A549 (cell line): ENCODE results near the gene DDO. TPM values are rescaled to one million over a fixed set of nuclear protein-coding genes. Genes with fewer than 3 reads are reported as not detected.

Experiments used
- ATAC-seq, 2 experiments: fragments of 200-7000 bp in 1 of 2; fragments of >200 bp in 1 of 2; cut with Nextera tagmentation in 1 of 2; cut with Tn5 transposase in 1 of 2; 3 replicates each; pipeline versions ENCODE4 v1.8.0 to v1.9.1; 2018 to 2020; ENCODE audit warnings: mild to moderate bottlenecking in 1 of 2, moderate library complexity in 1 of 2
- CTCF ChIA-PET: fragments of 300-600 bp; sonication (Branson Sonifier 250); formaldehyde crosslinking; extraction: SDS; loops from one replicate; lab custom pipeline; 2021; ENCODE audit warnings: antibody characterized with exemption, inconsistent platforms; lab: Yijun Ruan, JAX
- POLR2A ChIA-PET: fragments of 350-600 bp; formaldehyde crosslinking; extraction: SDS; loops from one replicate; lab custom pipeline; 2021; ENCODE audit warnings: antibody characterized with exemption, inconsistent platforms; lab: Yijun Ruan, JAX
- DNase-seq, 2 experiments: peaks; one replicate each; pipeline versions ENCODE4 v3.0.0 to v3.0.0-alpha.2; 2011 to 2016; ENCODE audit warnings: low read depth in 1 of 2, low spot score in 1 of 2
- FAIRE-seq: peaks from 2 replicates; lab custom pipeline; 2011; peaks lifted over from hg19 to GRCh38; lab: Jason Lieb, UNC
- H3K27ac ChIP-seq, 2 experiments: fragments of >200 bp; sonication (Bioruptor Twin); formaldehyde crosslinking; 3 replicates each; pipeline ENCODE4 v1.5.1; 2016 to 2017
- H3K4me1 ChIP-seq: fragments of >200 bp; sonication (Bioruptor Twin); formaldehyde crosslinking; 3 replicates; pipeline ENCODE4 v1.6.1; 2016
- H3K4me2 ChIP-seq: fragments of >200 bp; sonication (Bioruptor Twin); formaldehyde crosslinking; 3 replicates; pipeline ENCODE4 v1.6.1; 2016
- H3K4me3 ChIP-seq: fragments of >200 bp; sonication (Bioruptor Twin); formaldehyde crosslinking; 3 replicates; pipeline ENCODE4 v1.5.1; 2016
- H3K9me3 ChIP-seq: fragments of >200 bp; sonication (Bioruptor Twin); formaldehyde crosslinking; 3 replicates; pipeline ENCODE4 v1.6.1; 2016
- BHLHE40 ChIP-seq: IDR thresholded peaks from 2 replicates; pipeline ENCODE4 v1.6.1; 2012; ENCODE audit warnings: low read depth, low read length, inconsistent platforms
- CBX8 ChIP-seq: fragments of 200-600 bp; sonication (generic); IDR thresholded peaks from 2 replicates; pipeline ENCODE4 v1.6.1; 2016
- CHD2 ChIP-seq: fragments of 150-350 bp; IDR thresholded peaks from 2 replicates; pipeline ENCODE4 v1.6.1; 2014; ENCODE audit warnings: low read length; ENCODE audit not compliant: partially characterized antibody
- CTCF ChIP-seq: fragments of >200 bp; sonication (Bioruptor Twin); formaldehyde crosslinking; IDR thresholded peaks from 3 replicates; pipeline ENCODE4 v1.5.1; 2016
- EHF ChIP-seq: fragments of 250-450 bp; sonication (Bioruptor Pico); IDR thresholded peaks from 2 replicates; pipeline ENCODE4 v1.5.0; 2020; ENCODE audit warnings: mild to moderate bottlenecking
- EHMT2 ChIP-seq: fragments of 200-600 bp; sonication (generic); IDR thresholded peaks from 2 replicates; pipeline ENCODE4 v1.6.1; 2016; ENCODE audit warnings: antibody characterized with exemption, low read depth, mild to moderate bottlenecking, moderate library complexity
- FOSL2 ChIP-seq, 2 experiments: fragments of 450-650 bp in 1 of 2; fragments of >200 bp in 1 of 2; sonication (Bioruptor Twin) in 1 of 2; formaldehyde crosslinking; IDR thresholded peaks; 2 replicates each; pipeline versions ENCODE4 v1.5.0 to v1.6.1; 2016 to 2020; ENCODE audit warnings: mild to moderate bottlenecking in 1 of 2, moderate library complexity in 1 of 2
- HEYL ChIP-seq: fragments of 250-450 bp; sonication (Bioruptor Pico); IDR thresholded peaks from 2 replicates; pipeline ENCODE4 v1.8.0; 2021; ENCODE audit warnings: mild to moderate bottlenecking, moderate library complexity
- HOXA7 ChIP-seq: fragments of 250-450 bp; sonication (Bioruptor Pico); IDR thresholded peaks from 2 replicates; pipeline ENCODE4 v1.5.0; 2020; ENCODE audit warnings: mild to moderate bottlenecking, moderate library complexity
- JUN ChIP-seq, 2 experiments: fragments of >200 bp; sonication (Bioruptor Twin); formaldehyde crosslinking; IDR thresholded peaks; 2 replicates in 1 of 2; 3 replicates in 1 of 2; pipeline ENCODE4 v1.6.1; 2016 to 2017
- JUNB ChIP-seq: fragments of >200 bp; sonication (Bioruptor Twin); formaldehyde crosslinking; IDR thresholded peaks from 2 replicates; pipeline ENCODE4 v1.6.1; 2016
- KDM5A ChIP-seq: fragments of 200-600 bp; sonication (generic); IDR thresholded peaks from 2 replicates; pipeline ENCODE4 v1.6.1; 2016; ENCODE audit warnings: antibody characterized with exemption, mild to moderate bottlenecking
- MAFK ChIP-seq: fragments of 450-650 bp; IDR thresholded peaks from 2 replicates; pipeline ENCODE4 v1.6.1; 2014; ENCODE audit not compliant: partially characterized antibody
- MAZ ChIP-seq: fragments of 150-350 bp; IDR thresholded peaks from 2 replicates; pipeline ENCODE4 v1.6.1; 2014; ENCODE audit warnings: antibody characterized with exemption, low read depth, low read length, borderline replicate concordance
- MYC ChIP-seq: IDR thresholded peaks from 2 replicates; pipeline ENCODE4 v1.6.1; 2012; ENCODE audit warnings: mild to moderate bottlenecking, inconsistent platforms, low read length, improper control_type of control experiment, borderline replicate concordance
- NFE2L2 ChIP-seq: fragments of 150-350 bp; conservative IDR thresholded peaks from 2 replicates; pipeline ENCODE4 v1.6.1; 2014; ENCODE audit warnings: low read length
- NPAS2 ChIP-seq: fragments of 250-450 bp; sonication (Bioruptor Pico); IDR thresholded peaks from 2 replicates; pipeline ENCODE4 v1.8.0; 2022; ENCODE audit warnings: mild to moderate bottlenecking, moderate library complexity, borderline replicate concordance
- NR3C1 ChIP-seq: fragments of >200 bp; sonication (Bioruptor Twin); formaldehyde crosslinking; IDR thresholded peaks from 3 replicates; pipeline ENCODE4 v1.6.1; 2017
- PHF8 ChIP-seq: fragments of 200-600 bp; sonication (generic); IDR thresholded peaks from 2 replicates; pipeline ENCODE4 v1.6.1; 2016; ENCODE audit warnings: low read depth, mild to moderate bottlenecking, antibody characterized with exemption, moderate library complexity, borderline replicate concordance
- POLR2A ChIP-seq: IDR thresholded peaks from 2 replicates; pipeline ENCODE4 v1.6.1; 2012; ENCODE audit warnings: mild to moderate bottlenecking, low read length
- RNF2 ChIP-seq: fragments of 200-600 bp; sonication (generic); IDR thresholded peaks from 2 replicates; pipeline ENCODE4 v1.6.1; 2016; ENCODE audit warnings: low read depth, mild to moderate bottlenecking, antibody characterized with exemption, moderate library complexity, borderline replicate concordance
- SMC3 ChIP-seq: fragments of >200 bp; sonication (Bioruptor Twin); formaldehyde crosslinking; IDR thresholded peaks from 3 replicates; pipeline ENCODE4 v1.6.1; 2018; ENCODE audit warnings: inconsistent platforms
- SREBF2 ChIP-seq: fragments of 450-650 bp; IDR thresholded peaks from 2 replicates; pipeline ENCODE4 v1.6.1; 2014; ENCODE audit warnings: mild to moderate bottlenecking, moderate library complexity
- TP53 ChIP-seq: fragments of 250-450 bp; sonication (Bioruptor Pico); IDR thresholded peaks from 2 replicates; pipeline ENCODE4 v1.5.0; 2021; ENCODE audit warnings: mild to moderate bottlenecking, moderate library complexity
- ZFP36 ChIP-seq: fragments of 450-650 bp; IDR thresholded peaks from 2 replicates; pipeline ENCODE4 v1.6.1; 2014; ENCODE audit warnings: borderline replicate concordance; ENCODE audit not compliant: partially characterized antibody
- ZNF302 ChIP-seq: fragments of 250-450 bp; sonication (Bioruptor Pico); IDR thresholded peaks from 2 replicates; pipeline ENCODE4 v1.9.0; 2021; ENCODE audit warnings: inconsistent platforms, mild to moderate bottlenecking, moderate library complexity
- WGBS: methylation state at CpG from one replicate; pipeline ENCODE4 v1.1.6; 2017; ENCODE audit errors: missing lambda C conversion rate; 5-methylcytosine and 5-hydroxymethylcytosine counted together
- polyA plus RNA-seq, 4 experiments: library from polyadenylated mRNA; depleted of rRNA in 3 of 4; stranded (reverse); fragments of >200 nt; fragmentation: RNase III in 1 of 4; extraction: RNeasy Plus Mini Kit Qiagen cat#74134 plus additional on column Dnase treatment in 1 of 4; gene quantifications; 2 replicates in 3 of 4; 3 replicates in 1 of 4; pipeline ENCODE4 v1.2.3, GENCODE V29; 2011 to 2017
- TF ChIP-seq, protein P1 (sequence below): IDR thresholded peaks from 2 replicates; pipeline ENCODE4 v1.6.1; 2012; ENCODE audit warnings: low read depth, borderline replicate concordance
- TF ChIP-seq, protein P2 (sequence below): fragments of 150-350 bp; IDR thresholded peaks from 2 replicates; pipeline ENCODE4 v1.6.1; 2014; ENCODE audit warnings: low read depth, mild to moderate bottlenecking, low read length
- TF ChIP-seq, protein P3 (sequence below): IDR thresholded peaks from 2 replicates; pipeline ENCODE4 v1.6.1; 2012

The DDO gene
- polyA plus RNA-seq, 2 of the 4 experiments (the other 2 are of a cell fraction): 0.04 to 0.05 TPM

GRCh38 chr6:110357664-110358552 lies 57.5 kb downstream of the DDO start, which contains the start of gene METTL24:
TSS of gene METTL24 (minus strand) at chr6:110358349. CDS start at chr6:110358272, 77 bp downstream.
- no peak for TF ChIP-seq CTCF
- no peak for TF ChIP-seq RNF2
- TF ChIP-seq MYC: no peak
- no peak for TF ChIP-seq ZFP36
- TF ChIP-seq TP53: no peak
- no peak for TF ChIP-seq NR3C1
- TF ChIP-seq, protein P1, sequence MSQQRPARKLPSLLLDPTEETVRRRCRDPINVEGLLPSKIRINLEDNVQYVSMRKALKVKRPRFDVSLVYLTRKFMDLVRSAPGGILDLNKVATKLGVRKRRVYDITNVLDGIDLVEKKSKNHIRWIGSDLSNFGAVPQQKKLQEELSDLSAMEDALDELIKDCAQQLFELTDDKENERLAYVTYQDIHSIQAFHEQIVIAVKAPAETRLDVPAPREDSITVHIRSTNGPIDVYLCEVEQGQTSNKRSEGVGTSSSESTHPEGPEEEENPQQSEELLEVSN: no peak
- TF ChIP-seq BHLHE40: no peak
- no peaks in the 10 kb centered on the region for H3K4me1 ChIP-seq
- ChIA-PET POLR2A (no interaction called here), CTCF (no interaction called here)
- FAIRE-seq: no peak
- H3K4me2 ChIP-seq: peak within 1 kb of the TSS; percentile 68
- WGBS: 60% methylated on average over 24 of the region's 107 CpGs
- no peaks in the 10 kb centered on the region for H3K9me3 ChIP-seq
- peak within 1 kb of the TSS in 1 of 2 experiments; percentile 56; a peak in 1 of 6 replicates for H3K27ac ChIP-seq
- peak in 1 of 2 experiments; percentile 5 for DNase-seq
- peak within 1 kb of the TSS; percentile 41 for H3K4me3 ChIP-seq
- peak; percentile 59 to 71 for ATAC-seq

DNA sequence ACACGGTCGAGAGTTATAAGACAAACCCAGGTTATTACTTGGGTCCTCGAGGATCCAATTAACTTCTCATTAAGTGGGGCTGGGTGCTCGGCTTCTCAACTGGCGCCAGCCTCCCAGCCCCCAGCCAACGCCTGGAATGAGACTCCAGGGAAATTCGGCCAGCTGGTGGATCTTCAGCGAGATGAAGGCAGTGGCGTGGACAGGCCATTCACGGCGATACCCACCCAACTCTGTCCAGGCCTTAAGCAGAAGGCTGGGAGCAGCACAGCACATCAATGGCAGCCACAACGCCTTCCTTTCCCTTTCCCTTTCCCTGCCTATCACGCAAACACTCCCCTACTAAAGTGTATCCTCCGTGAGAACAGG lies 58.1 kb downstream of the DDO start:
- FAIRE-seq: no peak
- CTCF ChIA-PET: no interaction called here

GRCh38 chr6:110356778-110357177 lies 58.6 kb downstream of the DDO start:
- WGBS: 86% methylated on average over 15 of the region's 15 CpGs
- H3K4me3 ChIP-seq: no peak overlapping the region
- H3K4me1 ChIP-seq: no peaks in the 10 kb centered on the region
- POLR2A ChIA-PET: no interaction called here
- no peak overlapping the region for H3K27ac ChIP-seq
- no peak overlapping the region for H3K4me2 ChIP-seq
- ATAC-seq (no peak), FAIRE-seq (no peak), DNase-seq (no peak)
- CTCF ChIA-PET: no interaction called here
- no peaks in the 10 kb centered on the region for H3K9me3 ChIP-seq
- TF ChIP-seq EHF (CRISPR knock-in tag) (no peak), EHMT2 (no peak), NFE2L2 (no peak), JUNB (no peak), FOSL2 (IDR thresholded peaks at IDR 0.05) (no peak), FOSL2 (CRISPR knock-in tag; IDR thresholded peaks at IDR 0.05) (no peak), CTCF (no peak), ZFP36 (no peak), SMC3 (no peak), RNF2 (no peak), TP53 (no peak), KDM5A (no peak), BHLHE40 (no peak), ZNF302 (CRISPR knock-in tag) (no peak), CHD2 (no peak)
- TF ChIP-seq, protein P2, sequence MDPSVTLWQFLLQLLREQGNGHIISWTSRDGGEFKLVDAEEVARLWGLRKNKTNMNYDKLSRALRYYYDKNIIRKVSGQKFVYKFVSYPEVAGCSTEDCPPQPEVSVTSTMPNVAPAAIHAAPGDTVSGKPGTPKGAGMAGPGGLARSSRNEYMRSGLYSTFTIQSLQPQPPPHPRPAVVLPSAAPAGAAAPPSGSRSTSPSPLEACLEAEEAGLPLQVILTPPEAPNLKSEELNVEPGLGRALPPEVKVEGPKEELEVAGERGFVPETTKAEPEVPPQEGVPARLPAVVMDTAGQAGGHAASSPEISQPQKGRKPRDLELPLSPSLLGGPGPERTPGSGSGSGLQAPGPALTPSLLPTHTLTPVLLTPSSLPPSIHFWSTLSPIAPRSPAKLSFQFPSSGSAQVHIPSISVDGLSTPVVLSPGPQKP: no peak

More for the DNA sequence above, 58.1 kb downstream of the DDO start:
- 79% methylated on average over 14 of the region's 14 CpGs for WGBS
- DNase-seq (no peak), ATAC-seq (no peak; a peak in 2 of 6 replicates)
- Histone ChIP-seq H3K27ac (no peak overlapping the region), H3K4me3 (peak overlapping the region; percentile 41; the same call in 1 of the 3 replicates), H3K4me1 (no peaks in the 10 kb centered on the region), H3K9me3 (no peaks in the 10 kb centered on the region), H3K4me2 (peak overlapping the region; percentile 68; the same call in 2 of the 3 replicates)
- POLR2A ChIA-PET: no interaction called here
- TF ChIP-seq HEYL: no peak
- no peak for TF ChIP-seq RNF2
- no peak for TF ChIP-seq TP53
- TF ChIP-seq SREBF2: no peak
- TF ChIP-seq KDM5A: no peak
- no peak for TF ChIP-seq MAZ
- TF ChIP-seq, protein P3, sequence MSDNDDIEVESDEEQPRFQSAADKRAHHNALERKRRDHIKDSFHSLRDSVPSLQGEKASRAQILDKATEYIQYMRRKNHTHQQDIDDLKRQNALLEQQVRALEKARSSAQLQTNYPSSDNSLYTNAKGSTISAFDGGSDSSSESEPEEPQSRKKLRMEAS: no peak
- no peak for TF ChIP-seq POLR2A
- TF ChIP-seq, protein P1: no peak
- TF ChIP-seq MAFK: no peak
- TF ChIP-seq JUN (IDR thresholded peaks at IDR 0.05): no peak
- TF ChIP-seq NPAS2: no peak
- TF ChIP-seq HOXA7: no peak
- no peak for TF ChIP-seq CBX8
- TF ChIP-seq PHF8: no peak
